ENCODE results near the gene CENPB.

CENPB gene

GRCh38 chr20:3763671-3764601, 22.6 kb downstream of the CENPB start:
- no peak for DNase-seq (ENCODE audit: extremely low read depth, low read depth)
- no peak for TF ChIP-seq CTCF (IDR thresholded peaks at IDR 0.05; ENCODE audit: low read depth, low read length)

- TF ChIP-seq CTCF (IDR thresholded peaks at IDR 0.05; ENCODE audit: low read depth, low read length): no peak
- no peak for DNase-seq (ENCODE audit: extremely low read depth, low read depth)
Measured at GRCh38 chr20:3760655-3761348, 25.7 kb downstream of the CENPB start.

GRCh38 chr20:3759884-3760283, 26.7 kb downstream of the CENPB start:
- no peak for TF ChIP-seq CTCF (IDR thresholded peaks at IDR 0.05; ENCODE audit: low read depth, low read length)
- DNase-seq (ENCODE audit: extremely low read depth, low read depth): no peak

GRCh38 chr20:3759316-3759823, 27.2 kb downstream of the CENPB start:
- no peak for TF ChIP-seq CTCF (IDR thresholded peaks at IDR 0.05; ENCODE audit: low read depth, low read length)
- no peak for DNase-seq (ENCODE audit: extremely low read depth, low read depth)

GRCh38 chr20:3758566-3758965, 28.0 kb downstream of the CENPB start:
- no peak for DNase-seq (ENCODE audit: extremely low read depth, low read depth)
- no peak for TF ChIP-seq CTCF (IDR thresholded peaks at IDR 0.05; ENCODE audit: low read depth, low read length)

GRCh38 chr20:3757268-3757667, 29.3 kb downstream of the CENPB start:
- TF ChIP-seq CTCF (IDR thresholded peaks at IDR 0.05; ENCODE audit: low read depth, low read length): no peak
- no peak for DNase-seq (ENCODE audit: extremely low read depth, low read depth)
